Breast epithelium (tissue), 4 donors: ENCODE measurements around the gene ICAM2. TPM values are rescaled to one million over a fixed set of nuclear protein-coding genes. Genes with fewer than 3 reads are reported as not detected.
"Not testable (repeated sequence)": the region's sequence is repeated elsewhere in the genome, so short reads cannot be mapped to it uniquely, and the experiment has no call there.

Experiments
- DNase-seq, 2 donors: peaks; one replicate each; pipeline ENCODE4 v3.0.0-alpha.2; 2019; ENCODE audit warnings: low spot score in 2 of 2
- H3K27ac ChIP-seq, 2 donors: fragments of 200-600 bp; sonication (generic) in 1 of 2; one replicate each; pipeline ENCODE4 v1.5.1; 2016 to 2019; ENCODE audit warnings: mild to moderate bottlenecking in 1 of 2
- H3K27me3 ChIP-seq, 2 donors: fragments of 200-600 bp; sonication (generic) in 1 of 2; one replicate each; pipeline versions ENCODE4 v1.5.1 to v1.6.0; 2017 to 2019; ENCODE audit warnings: control low read depth in 1 of 2, mild to moderate bottlenecking in 1 of 2
- H3K36me3 ChIP-seq: fragments of 200-600 bp; one replicate; pipeline ENCODE4 v1.5.1; 2019
- H3K4me1 ChIP-seq, 2 donors: fragments of 200-600 bp; sonication (generic); one replicate each; pipeline ENCODE4 v1.5.1; 2016 to 2019; ENCODE audit warnings: control low read depth in 1 of 2
- H3K4me3 ChIP-seq, 3 donors: fragments of 200-600 bp; sonication (generic); 1 replicate in 2 of 3; 2 replicates in 1 of 3; pipeline ENCODE4 v1.5.1; 2016 to 2019; ENCODE audit warnings: mild to moderate bottlenecking in 3 of 3, moderate library complexity in 2 of 3
- H3K9me3 ChIP-seq, 2 donors: fragments of 200-600 bp; sonication (generic) in 1 of 2; one replicate each; pipeline ENCODE4 v1.5.1; 2016 to 2019; ENCODE audit warnings: control low read depth in 1 of 2
- POLR2A ChIP-seq: fragments of 450-650 bp; IDR thresholded peaks from one replicate; pipeline ENCODE4 v1.6.1; 2016; ENCODE audit warnings: antibody characterized with exemption, mild to moderate bottlenecking, moderate library complexity
- POLR2AphosphoS5 ChIP-seq, 3 donors: sonication (generic); formaldehyde crosslinking; IDR thresholded peaks; one replicate each; pipeline ENCODE4 v1.6.1; 2017; ENCODE audit warnings: antibody characterized with exemption in 3 of 3
- intact Hi-C: fragments of 100-400 bp; cut with DNase I; formaldehyde crosslinking; loops from one replicate; pipeline ENCODE4 v1.15.1; 2023; ENCODE audit warnings: low total_unique reads
- total RNA-seq, 3 donors: library from RNA; depleted of rRNA; stranded (reverse); fragments of >200 nt; gene quantifications; one replicate each; pipeline ENCODE4 v1.1.0, GENCODE V29; 2016
- TF ChIP-seq, protein P1 (sequence below), 3 donors: fragments of 450-650 bp; IDR thresholded peaks; one replicate each; pipeline ENCODE4 v1.5.1; 2016 to 2017; ENCODE audit warnings: antibody characterized with exemption in 3 of 3, mild to moderate bottlenecking in 3 of 3, moderate library complexity in 3 of 3

ICAM2 gene
- total RNA-seq, 3 donors from 2014 or later = 26.1 to 106 (median 32.2) TPM

DNA sequence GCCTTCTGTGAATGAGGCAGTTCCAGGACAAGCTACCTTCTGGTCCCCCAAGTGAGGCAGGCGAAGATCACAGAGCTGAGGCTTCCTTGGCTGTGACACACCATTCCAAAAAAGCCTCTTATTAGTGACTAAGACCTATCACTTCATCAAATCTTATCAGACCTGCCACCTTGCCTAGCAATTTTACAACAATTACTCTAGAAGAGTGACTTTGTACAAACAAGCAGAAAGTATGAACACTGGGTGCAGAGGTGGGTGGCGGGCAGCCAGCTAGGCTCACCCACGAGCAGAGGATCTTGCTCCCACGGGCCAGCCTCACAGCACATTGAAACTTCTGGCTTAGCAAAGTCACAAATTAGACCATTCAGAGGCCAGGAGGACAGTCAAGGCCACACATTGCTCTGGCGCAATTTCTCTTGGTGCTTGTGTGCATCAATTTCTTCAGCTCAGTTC, 2.2 kb upstream of the ICAM2 start:
- H3K9me3 ChIP-seq = no peaks in the 10 kb centered on the region
- H3K4me3 ChIP-seq = no peak overlapping the region
- no peak for DNase-seq
- H3K27ac ChIP-seq = no peak overlapping the region
- H3K36me3 ChIP-seq = no peaks in the 10 kb centered on the region
- H3K27me3 ChIP-seq = no peaks in the 10 kb centered on the region
- TF ChIP-seq, protein P1, sequence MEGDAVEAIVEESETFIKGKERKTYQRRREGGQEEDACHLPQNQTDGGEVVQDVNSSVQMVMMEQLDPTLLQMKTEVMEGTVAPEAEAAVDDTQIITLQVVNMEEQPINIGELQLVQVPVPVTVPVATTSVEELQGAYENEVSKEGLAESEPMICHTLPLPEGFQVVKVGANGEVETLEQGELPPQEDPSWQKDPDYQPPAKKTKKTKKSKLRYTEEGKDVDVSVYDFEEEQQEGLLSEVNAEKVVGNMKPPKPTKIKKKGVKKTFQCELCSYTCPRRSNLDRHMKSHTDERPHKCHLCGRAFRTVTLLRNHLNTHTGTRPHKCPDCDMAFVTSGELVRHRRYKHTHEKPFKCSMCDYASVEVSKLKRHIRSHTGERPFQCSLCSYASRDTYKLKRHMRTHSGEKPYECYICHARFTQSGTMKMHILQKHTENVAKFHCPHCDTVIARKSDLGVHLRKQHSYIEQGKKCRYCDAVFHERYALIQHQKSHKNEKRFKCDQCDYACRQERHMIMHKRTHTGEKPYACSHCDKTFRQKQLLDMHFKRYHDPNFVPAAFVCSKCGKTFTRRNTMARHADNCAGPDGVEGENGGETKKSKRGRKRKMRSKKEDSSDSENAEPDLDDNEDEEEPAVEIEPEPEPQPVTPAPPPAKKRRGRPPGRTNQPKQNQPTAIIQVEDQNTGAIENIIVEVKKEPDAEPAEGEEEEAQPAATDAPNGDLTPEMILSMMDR (IDR thresholded peaks at IDR 0.05) = no peak
- TF ChIP-seq POLR2AphosphoS5 (IDR thresholded peaks at IDR 0.05) (no peak), POLR2A (no peak)
- H3K4me1 ChIP-seq = no peaks in the 10 kb centered on the region
- intact Hi-C loops = no loop called here

DNA sequence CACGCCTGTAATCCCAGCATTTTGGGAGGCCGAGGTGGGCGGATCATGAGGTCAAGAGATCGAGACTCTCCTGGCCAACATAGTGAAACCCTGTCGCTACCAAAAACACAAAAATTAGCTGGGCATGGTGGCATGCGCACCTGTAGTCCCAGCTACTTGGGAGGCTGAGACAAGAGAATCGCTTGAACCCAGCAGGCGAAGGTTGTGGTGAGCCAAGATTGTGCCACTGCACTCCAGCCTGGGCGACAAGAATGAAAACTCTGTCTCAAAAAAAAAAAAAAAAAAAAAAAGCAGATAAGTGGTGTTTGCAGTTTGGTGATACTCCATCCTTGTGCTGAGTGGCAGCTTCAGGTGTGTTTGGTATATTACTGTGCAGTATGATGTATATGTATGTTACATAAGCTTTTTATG, 877 bp downstream of the ICAM2 start:
- not testable (repeated sequence) for DNase-seq

DNA sequence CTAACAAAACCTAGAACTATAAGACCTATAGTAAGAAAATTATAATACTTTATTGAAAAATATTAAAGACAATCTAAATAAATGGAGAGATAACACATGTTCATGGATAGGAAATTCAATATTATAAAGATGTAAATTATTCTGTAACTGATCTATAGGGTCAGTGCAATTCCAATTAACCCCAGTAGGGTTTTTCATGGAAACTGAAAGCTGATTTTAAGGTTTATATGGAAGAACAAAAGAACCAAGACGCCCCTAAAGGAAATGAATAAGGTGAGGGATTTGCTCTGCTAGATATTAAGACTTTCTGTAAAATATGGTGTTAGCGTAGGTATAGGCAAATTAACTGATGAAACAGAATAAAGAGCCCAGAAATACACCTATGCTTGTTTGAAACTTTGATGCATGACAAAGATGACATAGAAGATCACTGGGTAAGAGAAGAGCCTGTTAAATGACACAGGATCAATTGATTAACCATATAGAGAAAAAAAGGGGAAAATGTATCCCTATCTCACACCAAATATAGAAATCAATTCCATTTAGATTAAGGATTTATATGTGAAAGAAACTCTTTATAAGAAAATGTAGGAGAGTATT, 3.0 kb downstream of the ICAM2 start:
- no peak overlapping the region for H3K27ac ChIP-seq
- no peaks in the 10 kb centered on the region for H3K4me1 ChIP-seq
- intact Hi-C loops = no loop called here
- no peaks in the 10 kb centered on the region for H3K36me3 ChIP-seq
- no peak for TF ChIP-seq POLR2AphosphoS5 (IDR thresholded peaks at IDR 0.05)
- no peak for TF ChIP-seq POLR2A
- TF ChIP-seq, protein P1 (IDR thresholded peaks at IDR 0.05) = no peak
- H3K9me3 ChIP-seq = no peaks in the 10 kb centered on the region
- DNase-seq = no peak
- H3K27me3 ChIP-seq = no peaks in the 10 kb centered on the region
- no peak overlapping the region for H3K4me3 ChIP-seq

More for the DNA sequence above, 877 bp downstream of the ICAM2 start:
- peak overlapping the region in 2 of 3 donors; percentile 37 to 51 for H3K4me3 ChIP-seq
- H3K4me1 ChIP-seq, H3K27me3 ChIP-seq, intact Hi-C loops, H3K9me3 ChIP-seq, H3K36me3 ChIP-seq: not testable (repeated sequence)
- peak overlapping the region in 1 of 2 donors; percentile 77 for H3K27ac ChIP-seq

DNA sequence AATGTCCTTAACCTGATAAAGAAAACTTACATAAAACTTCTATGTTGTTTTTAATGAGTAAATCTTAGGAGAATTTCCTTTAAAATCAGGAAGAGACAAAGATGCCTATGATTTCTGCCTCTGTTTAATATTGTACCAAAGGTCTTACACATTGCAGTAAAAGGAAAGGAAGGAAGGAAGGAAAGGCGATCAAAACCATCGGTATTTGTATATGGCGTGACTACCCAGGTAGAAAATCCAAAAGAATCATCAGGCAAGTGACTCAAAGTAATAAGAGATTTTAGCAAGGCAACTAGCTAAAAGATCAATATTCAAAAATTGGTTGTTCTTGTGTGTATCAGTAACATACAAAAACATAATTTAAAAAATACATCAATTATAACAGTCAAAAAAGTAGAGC, 3.5 kb downstream of the ICAM2 start:
- Histone ChIP-seq H3K27ac (no peak overlapping the region), H3K27me3 (no peaks in the 10 kb centered on the region), H3K9me3 (no peaks in the 10 kb centered on the region), H3K4me1 (no peaks in the 10 kb centered on the region), H3K4me3 (no peak overlapping the region), H3K36me3 (no peaks in the 10 kb centered on the region)
- intact Hi-C loops = no loop called here
- DNase-seq = no peak
- TF ChIP-seq POLR2A (no peak), POLR2AphosphoS5 (IDR thresholded peaks at IDR 0.05) (no peak)
- TF ChIP-seq, protein P1 (IDR thresholded peaks at IDR 0.05) = no peak

DNA sequence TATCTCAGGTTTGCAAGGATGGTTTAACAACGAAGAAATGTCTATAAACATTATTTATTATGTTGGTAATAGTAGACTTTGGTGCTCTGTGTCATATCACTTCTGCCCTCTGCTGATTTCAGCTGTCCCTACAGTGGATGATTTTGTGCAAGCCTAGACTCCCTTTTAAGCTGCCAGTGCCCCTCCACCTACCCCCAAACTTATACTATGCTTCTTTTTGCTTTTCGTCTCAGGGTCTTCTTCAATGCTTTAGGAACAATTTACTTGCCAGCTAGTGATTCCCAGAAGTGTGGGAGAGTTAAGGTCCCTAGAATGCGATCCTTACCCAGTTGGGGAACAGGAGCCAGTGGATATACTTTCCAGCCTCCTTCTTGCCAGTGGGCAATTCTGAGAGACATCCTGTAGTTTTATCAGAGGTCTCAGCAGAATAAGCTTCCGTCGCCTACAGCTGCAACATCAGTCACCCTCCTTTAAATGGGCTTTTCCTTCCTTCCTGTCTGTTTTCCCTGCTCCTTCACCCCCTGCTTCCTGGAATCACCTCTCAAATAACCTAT, 4.1 kb downstream of the ICAM2 start:
- no peaks in the 10 kb centered on the region for H3K9me3 ChIP-seq
- H3K36me3 ChIP-seq = no peaks in the 10 kb centered on the region
- H3K4me3 ChIP-seq = no peak overlapping the region
- H3K4me1 ChIP-seq = no peaks in the 10 kb centered on the region
- intact Hi-C loops = no loop called here
- peak overlapping the region in 1 of 2 donors; percentile 33 for H3K27ac ChIP-seq
- H3K27me3 ChIP-seq = no peaks in the 10 kb centered on the region
- no peak for DNase-seq
- TF ChIP-seq POLR2AphosphoS5 (IDR thresholded peaks at IDR 0.05) = no peak
- TF ChIP-seq POLR2A = no peak
- TF ChIP-seq, protein P1 (IDR thresholded peaks at IDR 0.05) = no peak
